ENCODE results near the gene CTSZ. TPM values are rescaled to one million over a fixed set of nuclear protein-coding genes. Genes with fewer than 3 reads are reported as not detected.
A peak's percentile ranks its signal among the peaks of the same experiment; 100 is the strongest.
"Not testable (repeated sequence)": the region's sequence is repeated elsewhere in the genome, so short reads cannot be mapped to it uniquely, and the experiment has no call there.

Gene CTSZ
- total RNA-seq, 1 donor from 2014 or later, result 150 TPM

- peaks cover 40% of the 10 kb centered on the region for H3K36me3 Mint-ChIP-seq (ENCODE audit: low read depth, unreplicated experiment)
- H3K4me1 Mint-ChIP-seq (ENCODE audit: unreplicated experiment), result peaks cover 17% of the 10 kb centered on the region
- H3K27ac Mint-ChIP-seq (ENCODE audit: unreplicated experiment), result no peak overlapping the region
- no peaks in the 10 kb centered on the region for H3K9me3 Mint-ChIP-seq (ENCODE audit: unreplicated experiment)
- no peak for TF ChIP-seq CTCF (IDR thresholded peaks at IDR 0.05; ENCODE audit: unreplicated experiment)
- peaks cover 7% of the 10 kb centered on the region for H3K27me3 Mint-ChIP-seq (ENCODE audit: unreplicated experiment)
- H3K4me3 Mint-ChIP-seq (ENCODE audit: unreplicated experiment), result peak overlapping the region; percentile 22
- DNase-seq (ENCODE audit: low spot score), result no peak
Observed at GRCh38 chr20:58986968-58987517, 20.0 kb downstream of the CTSZ start.

DNA sequence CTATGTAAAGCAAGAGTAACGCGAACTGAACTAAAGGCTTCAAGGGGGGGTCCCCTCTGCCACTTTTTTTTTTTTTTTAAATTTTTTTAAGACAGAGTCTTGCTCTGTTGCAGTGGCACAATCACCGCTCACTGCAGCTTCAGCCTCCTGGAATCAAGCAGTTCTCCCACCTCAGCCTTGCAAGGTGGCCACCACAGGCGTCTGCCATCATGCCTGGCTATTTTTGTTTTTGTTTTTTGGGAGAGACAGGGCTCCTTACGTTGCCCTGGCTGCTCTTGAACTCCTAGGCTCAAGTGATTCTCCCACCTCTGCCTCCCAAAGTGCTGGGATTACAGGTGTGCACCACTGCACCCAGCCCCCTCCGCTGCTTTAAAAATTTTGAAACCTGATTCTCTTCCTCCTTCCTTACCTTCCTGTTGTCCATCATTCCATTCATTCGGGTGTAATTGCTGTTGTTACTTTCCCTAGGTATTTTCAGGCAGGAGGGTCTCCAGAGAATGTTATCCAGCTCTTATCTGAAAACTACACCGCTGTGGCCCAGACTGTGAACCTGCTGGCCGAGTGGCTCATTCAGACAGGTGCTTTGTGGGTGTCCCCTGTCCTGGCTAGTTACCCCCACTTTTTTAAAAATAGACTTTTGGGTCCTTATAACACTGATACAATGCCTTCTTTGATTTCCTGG, 20.6 kb downstream of the CTSZ start:
- Mint-ChIP-seq H3K4me3 (ENCODE audit: unreplicated experiment) (no peak overlapping the region), H3K9me3 (ENCODE audit: unreplicated experiment) (no peaks in the 10 kb centered on the region), H3K36me3 (ENCODE audit: low read depth, unreplicated experiment) (peaks cover 35% of the 10 kb centered on the region), H3K27me3 (ENCODE audit: unreplicated experiment) (peaks cover 10% of the 10 kb centered on the region), H3K4me1 (ENCODE audit: unreplicated experiment) (peaks cover 20% of the 10 kb centered on the region), H3K27ac (ENCODE audit: unreplicated experiment) (no peak overlapping the region)
- TF ChIP-seq CTCF (IDR thresholded peaks at IDR 0.05; ENCODE audit: unreplicated experiment), result no peak
- no peak for DNase-seq (ENCODE audit: low spot score)

DNA sequence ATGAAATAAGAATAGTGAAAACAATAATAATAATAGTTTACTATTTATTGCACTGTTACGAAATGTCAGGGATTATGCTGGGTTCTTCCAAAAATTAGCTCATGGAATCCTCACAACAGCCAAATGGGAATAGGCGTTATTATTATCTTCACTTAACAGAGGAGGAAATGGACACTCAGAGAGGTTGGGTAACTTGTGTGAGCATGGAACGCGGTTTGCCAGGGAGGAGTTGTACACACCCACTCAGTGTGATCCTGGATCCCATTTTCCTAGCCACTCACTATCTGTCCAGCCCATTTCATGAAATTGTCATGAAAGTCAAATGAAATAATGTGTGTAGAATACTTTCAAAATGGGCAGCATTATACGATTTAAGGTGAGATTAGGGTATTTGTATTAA, 21.4 kb downstream of the CTSZ start:
- H3K27ac Mint-ChIP-seq (ENCODE audit: unreplicated experiment), result no peak overlapping the region
- DNase-seq (ENCODE audit: low spot score), result no peak
- peaks cover 34% of the 10 kb centered on the region for H3K36me3 Mint-ChIP-seq (ENCODE audit: low read depth, unreplicated experiment)
- H3K4me1 Mint-ChIP-seq (ENCODE audit: unreplicated experiment), result peaks cover 20% of the 10 kb centered on the region
- no peak overlapping the region for H3K4me3 Mint-ChIP-seq (ENCODE audit: unreplicated experiment)
- peaks cover 10% of the 10 kb centered on the region for H3K27me3 Mint-ChIP-seq (ENCODE audit: unreplicated experiment)
- no peak for TF ChIP-seq CTCF (IDR thresholded peaks at IDR 0.05; ENCODE audit: unreplicated experiment)
- no peaks in the 10 kb centered on the region for H3K9me3 Mint-ChIP-seq (ENCODE audit: unreplicated experiment)

DNA sequence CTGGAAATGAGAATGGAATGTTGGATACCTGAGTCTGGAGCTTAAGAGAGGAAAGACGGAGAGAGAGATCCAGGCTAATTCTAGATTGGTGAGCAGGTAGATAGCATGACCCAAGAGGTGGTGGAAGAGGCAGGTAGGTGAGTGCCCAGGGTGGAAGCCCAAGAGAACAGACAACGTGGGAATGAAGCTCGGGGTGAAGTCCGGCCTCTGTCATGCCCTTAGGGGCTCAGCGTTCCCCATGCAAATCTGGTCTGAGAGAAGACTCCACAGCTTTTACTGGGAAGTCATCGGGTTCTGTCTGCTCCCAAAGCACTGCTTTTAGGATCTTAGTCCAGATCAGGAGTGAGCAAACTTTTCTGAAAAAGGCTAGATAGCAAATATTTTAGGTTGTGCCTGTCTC, 22.4 kb downstream of the CTSZ start:
- peaks cover 30% of the 10 kb centered on the region for H3K36me3 Mint-ChIP-seq (ENCODE audit: low read depth, unreplicated experiment)
- no peak for DNase-seq (ENCODE audit: low spot score)
- no peak overlapping the region for H3K27ac Mint-ChIP-seq (ENCODE audit: unreplicated experiment)
- no peaks in the 10 kb centered on the region for H3K9me3 Mint-ChIP-seq (ENCODE audit: unreplicated experiment)
- no peak for TF ChIP-seq CTCF (IDR thresholded peaks at IDR 0.05; ENCODE audit: unreplicated experiment)
- H3K4me3 Mint-ChIP-seq (ENCODE audit: unreplicated experiment), result peak overlapping the region; percentile 24
- H3K4me1 Mint-ChIP-seq (ENCODE audit: unreplicated experiment), result peaks cover 20% of the 10 kb centered on the region
- H3K27me3 Mint-ChIP-seq (ENCODE audit: unreplicated experiment), result peaks cover 10% of the 10 kb centered on the region

DNA sequence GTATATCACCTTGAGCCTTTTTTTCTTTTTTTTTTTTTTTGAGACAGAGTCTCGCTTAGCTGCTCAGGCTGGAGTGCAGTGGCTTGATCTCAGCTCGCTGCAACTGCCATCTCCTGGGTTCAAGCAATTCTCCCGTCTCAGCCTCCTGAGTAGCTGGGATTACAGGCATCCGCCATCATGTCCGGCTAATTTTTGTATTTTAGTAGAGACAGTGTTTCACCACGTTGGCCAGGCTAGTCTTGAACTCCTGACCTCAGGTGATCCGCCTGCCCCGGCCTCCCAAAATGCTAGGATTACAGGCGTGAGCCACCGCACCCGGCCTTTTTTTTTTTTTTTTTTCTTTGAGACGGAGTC, 24.0 kb downstream of the CTSZ start:
- not testable (repeated sequence) for H3K4me3 Mint-ChIP-seq (ENCODE audit: unreplicated experiment); H3K9me3 Mint-ChIP-seq (ENCODE audit: unreplicated experiment); DNase-seq (ENCODE audit: low spot score); H3K27me3 Mint-ChIP-seq (ENCODE audit: unreplicated experiment); H3K27ac Mint-ChIP-seq (ENCODE audit: unreplicated experiment)
- H3K4me1 Mint-ChIP-seq (ENCODE audit: unreplicated experiment), result peaks cover 20% of the 10 kb centered on the region
- H3K36me3 Mint-ChIP-seq (ENCODE audit: low read depth, unreplicated experiment), result peaks cover 19% of the 10 kb centered on the region
